Measurements from ENCODE around the gene COL13A1.

DNA sequence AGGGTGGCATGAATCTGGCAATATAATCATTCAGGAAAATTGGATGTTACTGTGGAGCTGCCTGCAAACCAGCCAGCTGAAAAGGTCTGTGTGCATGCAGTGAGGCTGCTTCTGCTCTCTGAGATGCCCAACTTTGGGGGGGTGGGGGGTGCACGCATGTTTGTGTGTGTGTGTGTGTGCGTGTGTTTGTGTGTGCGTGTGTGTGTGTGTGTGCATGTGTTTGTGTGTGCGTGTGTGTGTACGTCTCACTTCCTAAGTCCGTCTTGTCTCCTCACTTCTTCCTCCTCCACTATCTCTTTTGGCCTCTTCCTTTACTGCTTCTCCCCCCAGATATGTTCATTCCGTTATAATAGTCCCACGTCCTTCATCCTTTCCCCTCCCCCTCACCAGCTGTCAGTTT lies 148.1 kb downstream of the COL13A1 start:
- TF ChIP-seq SUZ12 (IDR thresholded peaks at IDR 0.05; ENCODE audit: extremely low read depth, insufficient read depth, insufficient read length) = no peak
- TF ChIP-seq ZNF274 (IDR thresholded peaks at IDR 0.05; ENCODE audit: low read depth, low read length) = no peak

Measured in NT2/D1 (cell line).